Measurements from ENCODE around the gene MICALL1. TPM values are rescaled to one million over a fixed set of nuclear protein-coding genes. Genes with fewer than 3 reads are reported as not detected.
A peak's percentile ranks its signal among the peaks of the same experiment; 100 is the strongest.

Gene MICALL1
- total and polyA plus RNA-seq, 7 donors: 10.3 to 24.7 (median 16.9) TPM

DNA sequence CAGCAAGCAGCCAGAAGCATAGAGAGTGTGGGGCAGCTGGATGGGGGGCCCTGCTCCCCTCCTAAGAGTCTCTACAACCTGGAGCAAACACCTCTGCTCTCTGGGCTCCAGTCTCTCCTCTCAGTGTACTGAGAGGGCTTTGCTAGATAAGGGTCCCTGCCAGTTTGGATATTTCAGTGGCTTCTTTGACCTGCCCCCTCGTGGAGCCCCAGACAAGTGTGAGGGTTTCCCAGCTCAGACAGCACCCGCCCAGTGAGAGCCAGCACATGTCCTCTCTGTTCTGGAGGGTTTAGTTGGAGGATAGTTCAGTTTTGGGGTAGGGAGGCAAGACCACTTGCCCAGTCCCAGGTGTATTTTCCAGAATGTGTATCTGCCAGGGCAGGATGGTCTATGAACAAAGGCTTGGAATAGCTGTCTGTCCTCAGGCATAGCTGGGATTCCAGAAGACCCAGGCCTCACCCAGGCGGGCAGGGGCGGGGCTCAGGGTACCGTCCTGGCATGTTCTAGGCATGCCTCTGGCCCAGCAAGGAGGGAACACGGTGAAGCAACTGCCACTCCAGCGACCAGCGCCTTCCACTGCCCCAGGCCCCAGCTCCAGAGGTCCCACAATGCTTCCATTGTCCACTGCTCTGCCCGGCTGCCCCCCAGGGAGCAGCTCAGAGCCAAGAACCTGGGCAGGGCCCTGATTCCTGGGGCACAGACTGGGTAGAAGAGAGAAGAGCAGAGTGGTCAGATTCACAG lies 7.5 kb upstream of the MICALL1 start:
- Histone ChIP-seq H3K27ac (no peak overlapping the region), H3K9me3 (no peaks in the 10 kb centered on the region), H3K4me3 (no peak overlapping the region), H3K27me3 (ENCODE audit: insufficient read depth in 3 of 3, low read length in 2 of 3) (no peaks in the 10 kb centered on the region), H3K36me3 (ENCODE audit: insufficient read depth in 1 of 2, low read depth in 1 of 2) (no peaks in the 10 kb centered on the region), H3K4me1 (no peaks in the 10 kb centered on the region)
- TF ChIP-seq, protein P1, sequence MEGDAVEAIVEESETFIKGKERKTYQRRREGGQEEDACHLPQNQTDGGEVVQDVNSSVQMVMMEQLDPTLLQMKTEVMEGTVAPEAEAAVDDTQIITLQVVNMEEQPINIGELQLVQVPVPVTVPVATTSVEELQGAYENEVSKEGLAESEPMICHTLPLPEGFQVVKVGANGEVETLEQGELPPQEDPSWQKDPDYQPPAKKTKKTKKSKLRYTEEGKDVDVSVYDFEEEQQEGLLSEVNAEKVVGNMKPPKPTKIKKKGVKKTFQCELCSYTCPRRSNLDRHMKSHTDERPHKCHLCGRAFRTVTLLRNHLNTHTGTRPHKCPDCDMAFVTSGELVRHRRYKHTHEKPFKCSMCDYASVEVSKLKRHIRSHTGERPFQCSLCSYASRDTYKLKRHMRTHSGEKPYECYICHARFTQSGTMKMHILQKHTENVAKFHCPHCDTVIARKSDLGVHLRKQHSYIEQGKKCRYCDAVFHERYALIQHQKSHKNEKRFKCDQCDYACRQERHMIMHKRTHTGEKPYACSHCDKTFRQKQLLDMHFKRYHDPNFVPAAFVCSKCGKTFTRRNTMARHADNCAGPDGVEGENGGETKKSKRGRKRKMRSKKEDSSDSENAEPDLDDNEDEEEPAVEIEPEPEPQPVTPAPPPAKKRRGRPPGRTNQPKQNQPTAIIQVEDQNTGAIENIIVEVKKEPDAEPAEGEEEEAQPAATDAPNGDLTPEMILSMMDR (IDR thresholded peaks at IDR 0.05): no peak
- no peak for DNase-seq
- WGBS, 3 donors: 45 to 66% (median 45%) methylated on average over 9 of the region's 9 CpGs
- ATAC-seq: no peak
- intact Hi-C loops (cut with DNase I): no loop called here

DNA sequence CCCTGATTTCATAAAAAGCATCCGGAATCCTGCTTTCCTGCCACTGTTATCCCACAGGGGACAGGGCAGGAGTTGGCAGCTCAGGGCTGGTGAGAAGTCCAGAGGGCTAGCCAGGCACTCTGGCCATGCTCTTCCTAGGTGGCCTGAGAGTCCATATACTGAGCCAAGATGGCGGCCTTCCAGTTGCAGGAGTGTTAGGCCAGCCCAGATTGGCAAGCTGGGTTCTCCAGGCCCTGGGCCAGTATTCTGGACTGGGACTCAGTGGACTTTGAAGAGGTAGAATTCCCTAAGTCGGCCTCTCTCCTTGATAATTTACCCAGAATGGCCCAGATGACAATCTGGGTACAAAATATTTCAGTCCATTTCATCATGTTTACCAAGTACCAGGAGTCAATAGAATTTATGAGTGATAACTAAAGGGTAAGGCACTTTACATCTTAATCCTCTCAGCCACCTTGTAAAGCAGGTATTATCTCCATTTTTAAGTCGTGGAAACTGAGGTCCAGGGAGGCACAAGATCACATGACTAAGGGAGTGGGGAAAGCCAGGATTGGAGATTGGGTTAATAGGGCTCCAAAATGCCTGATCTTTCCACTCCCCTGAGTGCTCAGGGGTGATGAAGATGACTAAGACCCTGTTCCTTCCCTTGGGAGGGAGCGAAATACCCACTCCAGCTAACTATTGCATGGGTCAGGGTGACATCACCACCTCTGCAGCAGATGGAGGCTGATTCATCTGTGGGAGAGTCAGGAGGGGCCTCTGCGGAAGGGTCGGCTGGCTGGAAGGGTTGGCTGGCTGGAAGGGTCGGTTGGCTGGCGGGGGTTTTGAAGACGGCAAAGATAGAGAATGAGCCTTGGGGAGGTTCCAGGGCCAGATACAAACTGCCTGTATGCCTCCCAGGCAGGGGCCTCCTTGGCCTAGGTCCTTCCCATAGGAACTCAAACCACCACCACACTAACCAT lies 1.2 kb upstream of the MICALL1 start:
- WGBS, 3 donors: 55 to 63% (median 57%) methylated on average over 10 of the region's 10 CpGs
- peak; percentile 61 to 75 for DNase-seq
- TF ChIP-seq, protein P1 (IDR thresholded peaks at IDR 0.05): no peak
- H3K27me3 ChIP-seq (ENCODE audit: insufficient read depth in 3 of 3, low read length in 2 of 3): no peaks in the 10 kb centered on the region
- H3K9me3 ChIP-seq: no peaks in the 10 kb centered on the region
- peak overlapping the region; percentile 81 for H3K27ac ChIP-seq
- ATAC-seq: peak; percentile 69 to 80 (median 71)
- peaks cover 13% of the 10 kb centered on the region for H3K4me1 ChIP-seq
- intact Hi-C loops (cut with DNase I): no loop called here
- no peak overlapping the region for H3K4me3 ChIP-seq
- H3K36me3 ChIP-seq (ENCODE audit: insufficient read depth in 1 of 2, low read depth in 1 of 2): no peaks in the 10 kb centered on the region

DNA sequence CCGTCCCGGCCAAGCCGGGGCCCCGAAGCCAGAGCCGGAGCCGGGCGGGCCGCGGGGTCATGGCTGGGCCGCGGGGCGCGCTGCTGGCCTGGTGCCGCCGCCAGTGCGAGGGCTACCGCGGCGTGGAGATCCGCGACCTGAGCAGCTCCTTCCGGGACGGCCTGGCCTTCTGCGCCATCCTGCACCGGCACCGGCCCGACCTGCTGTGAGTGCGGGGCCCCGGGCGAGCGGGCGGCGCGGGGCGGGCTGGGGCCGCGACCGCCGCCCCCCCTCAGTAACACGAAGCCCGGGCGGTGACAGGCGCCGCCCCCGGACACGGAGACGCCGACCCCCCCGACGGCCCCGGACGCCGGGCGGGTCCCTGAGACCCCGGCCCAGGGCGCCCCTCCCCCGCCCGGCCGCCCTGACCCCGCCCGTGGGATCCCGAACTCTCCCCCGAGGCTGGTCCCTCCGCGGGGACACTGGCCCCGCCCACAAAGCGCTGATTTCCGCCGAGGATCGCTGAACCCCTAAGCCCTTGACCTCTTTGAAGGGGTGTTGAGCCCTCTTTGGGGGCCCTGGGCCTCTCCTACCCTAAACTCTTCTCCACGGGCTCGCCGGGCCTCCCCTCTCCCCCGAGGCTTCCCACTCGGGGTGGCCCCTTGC lies 389 bp downstream of the MICALL1 start:
- peak; percentile 30 to 59 for DNase-seq
- TF ChIP-seq, protein P1 (IDR thresholded peaks at IDR 0.05): no peak
- Histone ChIP-seq H3K4me3 (peak overlapping the region; percentile 71), H3K9me3 (no peaks in the 10 kb centered on the region), H3K36me3 (ENCODE audit: insufficient read depth in 1 of 2, low read depth in 1 of 2) (no peaks in the 10 kb centered on the region), H3K27me3 (ENCODE audit: insufficient read depth in 3 of 3, low read length in 2 of 3) (no peaks in the 10 kb centered on the region), H3K4me1 (peaks cover 17% of the 10 kb centered on the region), H3K27ac (peak overlapping the region; percentile 77)
- intact Hi-C loops (cut with DNase I): loop anchor here in 1 of 2 donors (2.0 kb wide), 1 partner anchor 26 kb away; no protein-coding TSS in a partner anchor
- ATAC-seq: peak in 3 of 4 donors; percentile 3 to 9 (median 3)
- 2 to 6% (median 3%) methylated on average over 25 to 75 of the region's 75 CpGs for WGBS, 3 donors

DNA sequence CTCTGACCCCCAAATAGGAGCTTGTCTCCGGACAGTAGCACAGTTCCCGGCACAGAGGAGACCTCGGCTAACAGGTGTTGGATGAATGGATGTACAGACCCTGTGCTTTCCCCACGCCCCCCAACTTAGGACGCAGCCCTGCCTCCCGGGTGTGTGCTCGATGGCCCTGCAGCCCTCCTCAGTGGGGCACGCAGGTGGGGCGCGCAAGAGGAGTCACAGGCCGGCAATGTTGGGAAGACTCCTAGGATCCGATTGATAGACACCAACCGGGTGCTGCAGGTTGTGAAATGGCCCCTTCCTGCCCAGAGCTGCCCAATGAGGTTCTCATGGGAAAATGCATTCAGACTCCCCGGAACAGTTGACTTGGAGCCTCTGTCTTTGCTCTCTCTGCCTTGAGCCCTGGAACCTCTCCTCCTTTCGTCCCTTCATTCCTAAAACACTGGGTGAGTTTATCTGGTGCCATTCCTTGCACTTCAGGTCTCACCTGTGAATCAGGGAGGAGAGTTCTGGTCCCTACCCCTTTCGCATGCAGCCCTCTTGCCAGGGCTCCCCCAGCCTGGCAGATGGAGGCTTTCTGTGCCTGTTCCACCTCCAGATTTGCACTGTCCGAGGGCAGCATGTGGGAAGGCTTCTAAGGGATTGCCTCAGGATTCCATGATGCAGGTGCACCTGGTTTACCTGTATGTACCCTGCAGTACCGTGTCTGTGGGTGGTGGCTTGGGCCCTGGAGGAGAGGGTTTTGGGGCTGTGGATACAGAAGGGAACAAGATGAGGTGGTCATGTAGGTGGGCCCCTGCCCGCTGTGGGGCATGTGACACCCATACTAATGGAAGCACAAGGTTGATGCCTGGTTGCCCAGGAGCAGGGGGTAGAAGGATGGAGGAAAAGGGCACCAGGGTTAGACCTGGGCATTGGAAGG lies 1.2 kb downstream of the MICALL1 start:
- 44 to 56% (median 48%) methylated on average over 19 of the region's 19 CpGs for WGBS, 3 donors

More for the DNA sequence above, 1.2 kb downstream of the MICALL1 start:
- Histone ChIP-seq H3K27ac (peak overlapping the region; percentile 77), H3K4me3 (peak overlapping the region; percentile 71), H3K4me1 (peaks cover 17% of the 10 kb centered on the region), H3K9me3 (no peaks in the 10 kb centered on the region), H3K36me3 (ENCODE audit: insufficient read depth in 1 of 2, low read depth in 1 of 2) (peaks cover 0 to 7% of the 10 kb centered on the region in 2 donors), H3K27me3 (ENCODE audit: insufficient read depth in 3 of 3, low read length in 2 of 3) (no peaks in the 10 kb centered on the region)
- intact Hi-C loops (cut with DNase I): loop anchor here in 1 of 2 donors (2.0 kb wide), 1 partner anchor 26 kb away; no protein-coding TSS in a partner anchor
- no peak for ATAC-seq
- TF ChIP-seq, protein P1 (IDR thresholded peaks at IDR 0.05): no peak
- no peak for DNase-seq
